Smooth muscle cell (in vitro differentiated cells): ENCODE measurements around the gene PLOD1. TPM values are rescaled to one million over a fixed set of nuclear protein-coding genes. Genes with fewer than 3 reads are reported as not detected.
"Not testable (repeated sequence)": the region's sequence is repeated elsewhere in the genome, so short reads cannot be mapped to it uniquely, and the experiment has no call there.

Experiments used
- DNase-seq: peaks from one replicate; lab custom pipeline; 2025; ENCODE audit not compliant: unreplicated experiment; lab: John Stamatoyannopoulos, UW
- H2AFZ ChIP-seq: fragments of 200-600 bp; sonication (generic); 2 replicates; pipeline ENCODE4 v1.6.0; 2016; ENCODE audit warnings: antibody characterized with exemption, low read depth, mild to moderate bottlenecking
- H3F3A ChIP-seq: fragments of 200-600 bp; sonication (generic); 2 replicates; pipeline ENCODE4 v1.6.0; 2017; ENCODE audit warnings: antibody characterized with exemption, low read depth
- H3K27ac ChIP-seq: fragments of 200-600 bp; sonication (generic); 2 replicates; pipeline ENCODE4 v1.5.1; 2016; ENCODE audit warnings: low read depth, mild to moderate bottlenecking
- H3K27me3 ChIP-seq: fragments of 200-600 bp; sonication (generic); 2 replicates; pipeline ENCODE4 v1.6.1; 2016; ENCODE audit warnings: low read depth, mild to moderate bottlenecking
- H3K36me3 ChIP-seq: fragments of 200-600 bp; sonication (generic); 2 replicates; pipeline ENCODE4 v1.5.1; 2016; ENCODE audit warnings: low read depth
- H3K4me1 ChIP-seq: fragments of 200-600 bp; sonication (generic); 2 replicates; pipeline ENCODE4 v1.5.1; 2016; ENCODE audit warnings: low read depth
- H3K4me2 ChIP-seq: fragments of 200-600 bp; sonication (generic); 2 replicates; pipeline ENCODE4 v1.6.0; 2016; ENCODE audit warnings: mild to moderate bottlenecking
- H3K4me3 ChIP-seq: fragments of 200-600 bp; sonication (generic); 2 replicates; pipeline ENCODE4 v1.5.1; 2016; ENCODE audit warnings: mild to moderate bottlenecking
- H3K79me2 ChIP-seq: fragments of 200-600 bp; sonication (generic); 2 replicates; pipeline ENCODE4 v1.6.0; 2016; ENCODE audit warnings: low read depth, mild to moderate bottlenecking
- H3K9ac ChIP-seq: fragments of 200-600 bp; sonication (generic); 2 replicates; pipeline ENCODE4 v1.6.0; 2016; ENCODE audit warnings: low read depth
- H3K9me3 ChIP-seq: fragments of 200-600 bp; sonication (generic); replicated peaks from 2 replicates; pipeline ENCODE4 v1.5.1; 2016; ENCODE audit warnings: low read depth
- H4K20me1 ChIP-seq: fragments of 200-600 bp; sonication (generic); 2 replicates; pipeline ENCODE4 v1.6.0; 2016; ENCODE audit warnings: low read depth
- CTCF ChIP-seq: fragments of 200-600 bp; sonication (generic); IDR thresholded peaks from 2 replicates; pipeline ENCODE4 v1.5.1; 2017; ENCODE audit warnings: borderline replicate concordance, mild to moderate bottlenecking, antibody characterized with exemption; ENCODE audit not compliant: insufficient read depth, poor library complexity, severe bottlenecking
- WGBS: methylation state at CpG from one replicate; pipeline ENCODE4 v1.1.7; 2016; ENCODE audit warnings: low lambda C conversion rate; 5-methylcytosine and 5-hydroxymethylcytosine counted together
- polyA plus RNA-seq: library from polyadenylated mRNA; unstranded; fragments of >200 nt; fragmentation: Nextera tagmentation; extraction: Ambion mirVana; gene quantifications from 2 replicates; pipeline ENCODE4 v1.2.1, GENCODE V29; 2016
- total RNA-seq: library from RNA; depleted of rRNA; stranded (reverse); fragments of >200 nt; gene quantifications from 2 replicates; pipeline ENCODE4 v1.2.3, GENCODE V29; 2014

Gene PLOD1
- total and polyA plus RNA-seq, 2 experiments from 2014 or later = 292 to 559 TPM

DNA sequence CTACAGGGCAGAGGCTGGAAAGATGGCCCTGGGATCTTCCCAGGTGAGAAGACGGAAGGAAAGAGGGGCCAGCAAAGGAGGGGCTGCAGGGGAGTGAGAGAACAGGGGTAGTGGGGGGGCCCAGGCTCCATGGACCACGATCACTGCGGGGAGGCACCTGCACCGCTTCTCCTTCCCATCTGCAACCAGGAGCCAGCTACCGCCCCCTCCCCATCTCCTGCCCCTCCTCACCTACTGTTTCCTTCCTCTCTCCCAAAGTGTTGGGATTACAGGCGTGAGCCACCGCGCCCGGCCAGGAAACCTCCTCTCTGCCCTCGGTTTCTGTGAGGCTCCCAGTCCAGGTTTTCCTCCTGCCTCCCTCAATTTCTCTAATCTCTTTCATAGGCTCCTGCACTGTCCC is 27.6 kb upstream of the PLOD1 start:
- H3K36me3 ChIP-seq = no peaks in the 10 kb centered on the region
- no peak overlapping the region for H3K27ac ChIP-seq

GRCh38 chr1:11907275-11908094 is 27.0 kb upstream of the PLOD1 start:
- Histone ChIP-seq H3F3A (peaks cover 10% of the 10 kb centered on the region), H3K4me3 (peak overlapping the region; percentile 38), H3K79me2 (no peaks in the 10 kb centered on the region), H2AFZ (no peak overlapping the region), H3K9ac (peak overlapping the region; percentile 100), H3K27me3 (no peaks in the 10 kb centered on the region), H3K4me1 (no peaks in the 10 kb centered on the region), H3K9me3 (no peaks in the 10 kb centered on the region), H3K36me3 (no peaks in the 10 kb centered on the region), H4K20me1 (no peaks in the 10 kb centered on the region), H3K27ac (peak overlapping the region; percentile 100), H3K4me2 (peak overlapping the region; percentile 79)
- peak; percentile 38 for DNase-seq
- TF ChIP-seq CTCF = peak; percentile 62
- WGBS = 16% methylated on average over 19 of the region's 19 CpGs

More for the DNA sequence above, 27.6 kb upstream of the PLOD1 start:
- 77% methylated on average over 10 of the region's 10 CpGs for WGBS
- Histone ChIP-seq H3K9me3 (no peaks in the 10 kb centered on the region), H3K79me2 (no peaks in the 10 kb centered on the region), H3K4me3 (no peak overlapping the region), H3F3A (peaks cover 10% of the 10 kb centered on the region), H3K27me3 (no peaks in the 10 kb centered on the region), H3K4me1 (no peaks in the 10 kb centered on the region), H3K9ac (no peak overlapping the region), H4K20me1 (no peaks in the 10 kb centered on the region), H3K4me2 (no peak overlapping the region), H2AFZ (no peak overlapping the region)
- DNase-seq = no peak
- no peak for TF ChIP-seq CTCF

GRCh38 chr1:11908095-11908675 is 26.3 kb upstream of the PLOD1 start:
- Histone ChIP-seq H3K9ac (peak overlapping the region; percentile 100), H3K27ac (peak overlapping the region; percentile 100), H2AFZ (no peak overlapping the region), H3K27me3 (no peaks in the 10 kb centered on the region), H3K4me2 (peak overlapping the region; percentile 82), H3K9me3 (no peaks in the 10 kb centered on the region), H3K79me2 (no peaks in the 10 kb centered on the region), H3K4me3 (peak overlapping the region; percentile 53), H3K36me3 (no peaks in the 10 kb centered on the region), H4K20me1 (no peaks in the 10 kb centered on the region), H3K4me1 (no peaks in the 10 kb centered on the region), H3F3A (peaks cover 10% of the 10 kb centered on the region)
- no peak for TF ChIP-seq CTCF
- under 1% methylated on average over 24 of the region's 24 CpGs for WGBS
- no peak for DNase-seq

DNA sequence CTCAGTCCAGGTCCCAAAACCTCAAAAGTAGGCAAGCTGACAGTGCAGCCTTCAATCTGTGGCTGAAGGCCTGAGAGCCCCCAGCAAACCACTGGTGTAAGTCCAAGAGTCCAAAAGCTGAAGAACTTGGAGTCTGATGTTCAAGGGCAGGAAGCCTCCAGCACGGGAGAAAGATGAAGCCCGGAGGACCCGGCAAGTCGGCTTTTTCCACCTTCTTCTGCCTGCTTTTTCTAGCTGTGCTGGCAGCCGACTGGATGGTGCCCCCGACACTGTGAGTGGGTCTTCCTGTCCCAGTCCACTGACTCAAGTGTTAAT is 23.6 kb upstream of the PLOD1 start:
- WGBS = 91% methylated on average over 6 of the region's 6 CpGs
- H3K27ac ChIP-seq = not testable (repeated sequence)

More for the DNA sequence above, 23.6 kb upstream of the PLOD1 start:
- not testable (repeated sequence) for H3K4me1 ChIP-seq, H3K9ac ChIP-seq, H2AFZ ChIP-seq, H3F3A ChIP-seq, H3K79me2 ChIP-seq, H4K20me1 ChIP-seq, H3K36me3 ChIP-seq, H3K4me2 ChIP-seq, H3K27me3 ChIP-seq, H3K4me3 ChIP-seq, H3K9me3 ChIP-seq, DNase-seq
